HepG2 (cell line): ENCODE data around the gene ATP9A. TPM values are rescaled to one million over a fixed set of nuclear protein-coding genes. Genes with fewer than 3 reads are reported as not detected.

Source experiments
- ARID5B ChIP-seq: IDR thresholded peaks from 2 replicates; pipeline ENCODE4 v1.4.0; 2020; ENCODE audit warnings: mild to moderate bottlenecking, missing genetic modification reagents
- FOXP1 ChIP-seq, 2 experiments: fragments of 450-650 bp in 1 of 2; IDR thresholded peaks; 2 replicates each; pipeline ENCODE4 v1.6.1; 2017 to 2018; ENCODE audit warnings: antibody characterized with exemption in 1 of 2
- HNRNPUL1 ChIP-seq: fragments of 200-400 bp; formaldehyde crosslinking; IDR thresholded peaks from 2 replicates; pipeline ENCODE4 v1.6.1; 2017; ENCODE audit warnings: low read depth, mild to moderate bottlenecking, low read length, moderate library complexity
- PCBP1 ChIP-seq: fragments of 200-400 bp; formaldehyde crosslinking; IDR thresholded peaks from 2 replicates; pipeline ENCODE4 v1.6.1; 2017; ENCODE audit warnings: mild to moderate bottlenecking, low read depth, low read length, borderline replicate concordance
- RFX1 ChIP-seq: fragments of 450-650 bp; IDR thresholded peaks from 2 replicates; pipeline ENCODE4 v1.6.1; 2017
- SKI ChIP-seq: fragments of 450-650 bp; IDR thresholded peaks from one replicate; pipeline ENCODE4 v1.6.1; 2018; ENCODE audit warnings: mild to moderate bottlenecking; ENCODE audit not compliant: partially characterized antibody
- SKIL ChIP-seq: sonication (generic); formaldehyde crosslinking; IDR thresholded peaks from 2 replicates; pipeline ENCODE4 v1.8.0; 2022; ENCODE audit warnings: missing genetic modification reagents, mild to moderate bottlenecking, moderate library complexity, borderline replicate concordance
- SMARCC2 ChIP-seq: fragments of 450-650 bp; IDR thresholded peaks from 2 replicates; pipeline ENCODE4 v1.6.1; 2017; ENCODE audit warnings: antibody characterized with exemption, mild to moderate bottlenecking
- SOX5 ChIP-seq: IDR thresholded peaks from 2 replicates; pipeline ENCODE4 v1.6.1; 2016; ENCODE audit warnings: borderline replicate concordance
- TBX3 ChIP-seq: fragments of 450-650 bp; IDR thresholded peaks from 2 replicates; pipeline ENCODE4 v1.6.1; 2017; ENCODE audit warnings: antibody characterized with exemption, mild to moderate bottlenecking, inconsistent platforms, borderline replicate concordance
- ZBTB49 ChIP-seq: sonication (generic); formaldehyde crosslinking; IDR thresholded peaks from 2 replicates; pipeline ENCODE4 v1.4.0; 2020; ENCODE audit warnings: missing genetic modification reagents, borderline replicate concordance
- ZBTB8A ChIP-seq: sonication (generic); formaldehyde crosslinking; IDR thresholded peaks from 2 replicates; pipeline ENCODE4 v1.4.0; 2020; ENCODE audit warnings: mild to moderate bottlenecking, low read depth, missing genetic modification reagents, borderline replicate concordance
- ZKSCAN8 ChIP-seq: IDR thresholded peaks from 2 replicates; pipeline ENCODE4 v1.6.1; 2016; ENCODE audit warnings: borderline replicate concordance, missing genetic modification reagents, missing compliant biosample characterization
- ZNF274 ChIP-seq: sonication (generic); formaldehyde crosslinking; IDR thresholded peaks from 2 replicates; pipeline ENCODE4 v1.5.1; 2020; ENCODE audit warnings: mild to moderate bottlenecking, missing genetic modification reagents
- ZNF512 ChIP-seq: sonication (generic); formaldehyde crosslinking; IDR thresholded peaks from 2 replicates; pipeline ENCODE4 v1.4.0; 2020; ENCODE audit warnings: mild to moderate bottlenecking, missing genetic modification reagents
- ZNF580 ChIP-seq: IDR thresholded peaks from 2 replicates; pipeline ENCODE4 v1.6.1; 2016; ENCODE audit warnings: low read depth, borderline replicate concordance
- polyA plus RNA-seq, 8 experiments: library from polyadenylated mRNA; depleted of rRNA in 3 of 8; stranded (reverse) in 7 of 8; unstranded in 1 of 8; fragments of >200 nt; fragmentation: Illumina TruSeq in 4 of 8; extraction: Trizol in 4 of 8; gene quantifications; 2 replicates each; pipeline versions ENCODE4 v1.2.1 to v1.2.3, GENCODE V29; 2011 to 2016; ENCODE audit warnings: low read depth in 4 of 8, missing spikeins in 1 of 8, mixed read lengths in 1 of 8; ENCODE audit not compliant: insufficient read depth in 1 of 8
- total RNA-seq, 5 experiments: library from RNA; depleted of rRNA; stranded (reverse); fragments of >200 nt; fragmentation: Illumina TruSeq; extraction: Trizol; gene quantifications; 2 replicates each; pipeline ENCODE4 v1.2.3, GENCODE V29; 2016; ENCODE audit warnings: low read depth in 1 of 5
- TF ChIP-seq, protein P1 (sequence below): IDR thresholded peaks from 2 replicates; pipeline ENCODE4 v1.6.1; 2016; ENCODE audit warnings: low read depth

Gene ATP9A
- total and polyA plus RNA-seq, 2 of the 13 experiments (the other 11 are each of a cell fraction or from before 2014, with no cell fraction given), result 11.8 to 18.5 TPM

- TF ChIP-seq FOXP1 (IDR thresholded peaks at IDR 0.05), result peak; percentile 78; the same call in 1 of the 2 replicates
- peak; percentile 85 for TF ChIP-seq FOXP1 (CRISPR knock-in tag; IDR thresholded peaks at IDR 0.05)
- TF ChIP-seq SKI, result peak; percentile 69
- TF ChIP-seq, protein P1, sequence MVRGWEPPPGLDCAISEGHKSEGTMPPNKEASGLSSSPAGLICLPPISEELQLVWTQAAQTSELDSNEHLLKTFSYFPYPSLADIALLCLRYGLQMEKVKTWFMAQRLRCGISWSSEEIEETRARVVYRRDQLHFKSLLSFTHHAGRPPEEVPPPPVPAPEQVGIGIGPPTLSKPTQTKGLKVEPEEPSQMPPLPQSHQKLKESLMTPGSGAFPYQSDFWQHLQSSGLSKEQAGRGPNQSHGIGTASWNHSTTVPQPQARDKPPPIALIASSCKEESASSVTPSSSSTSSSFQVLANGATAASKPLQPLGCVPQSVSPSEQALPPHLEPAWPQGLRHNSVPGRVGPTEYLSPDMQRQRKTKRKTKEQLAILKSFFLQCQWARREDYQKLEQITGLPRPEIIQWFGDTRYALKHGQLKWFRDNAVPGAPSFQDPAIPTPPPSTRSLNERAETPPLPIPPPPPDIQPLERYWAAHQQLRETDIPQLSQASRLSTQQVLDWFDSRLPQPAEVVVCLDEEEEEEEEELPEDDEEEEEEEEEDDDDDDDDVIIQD (CRISPR knock-in tag), result peak; percentile 71
- TF ChIP-seq ZNF274 (CRISPR knock-in tag), result no peak
- peak; percentile 90 for TF ChIP-seq TBX3
- TF ChIP-seq ZNF580 (CRISPR knock-in tag), result no peak
- TF ChIP-seq HNRNPUL1, result no peak
- TF ChIP-seq PCBP1, result no peak
- TF ChIP-seq ARID5B (CRISPR knock-in tag), result peak; percentile 88
- TF ChIP-seq SMARCC2, result peak; percentile 35; the same call in 1 of the 2 replicates
- TF ChIP-seq ZBTB8A (CRISPR knock-in tag), result no peak
- TF ChIP-seq RFX1, result no peak
- TF ChIP-seq ZNF512 (CRISPR knock-in tag), result no peak
- no peak for TF ChIP-seq ZBTB49 (CRISPR knock-in tag)
- peak; percentile 84; the same call in 1 of the 2 replicates for TF ChIP-seq SOX5 (CRISPR knock-in tag)
- peak; percentile 52; the same call in 1 of the 2 replicates for TF ChIP-seq ZKSCAN8 (CRISPR knock-in tag)
- no peak for TF ChIP-seq SKIL (CRISPR knock-in tag)
These were observed 106.5 kb downstream of the ATP9A start (continued) for GRCh38 chr20:51661609-51662178.
